Ovary (tissue), 3 donors: ENCODE data around the gene CRTC1.

Source experiments
- CTCF ChIP-seq, 3 donors: fragments of 450-650 bp in 2 of 3; fragments of 200-600 bp in 1 of 3; IDR thresholded peaks; one replicate each; pipeline versions ENCODE4 v1.5.1 to v1.8.0; 2016 to 2022; ENCODE audit warnings: antibody characterized with exemption in 3 of 3, mild to moderate bottlenecking in 1 of 3
- EP300 ChIP-seq: sonication (generic); formaldehyde crosslinking; IDR thresholded peaks from one replicate; pipeline ENCODE4 v1.6.1; 2017; ENCODE audit warnings: antibody characterized with exemption
- POLR2A ChIP-seq: fragments of 450-650 bp; IDR thresholded peaks from one replicate; pipeline ENCODE4 v1.6.1; 2017; ENCODE audit warnings: antibody characterized with exemption, mild to moderate bottlenecking, moderate library complexity
- donor health status: DM: no; HTN: no; CAD: no.

DNA sequence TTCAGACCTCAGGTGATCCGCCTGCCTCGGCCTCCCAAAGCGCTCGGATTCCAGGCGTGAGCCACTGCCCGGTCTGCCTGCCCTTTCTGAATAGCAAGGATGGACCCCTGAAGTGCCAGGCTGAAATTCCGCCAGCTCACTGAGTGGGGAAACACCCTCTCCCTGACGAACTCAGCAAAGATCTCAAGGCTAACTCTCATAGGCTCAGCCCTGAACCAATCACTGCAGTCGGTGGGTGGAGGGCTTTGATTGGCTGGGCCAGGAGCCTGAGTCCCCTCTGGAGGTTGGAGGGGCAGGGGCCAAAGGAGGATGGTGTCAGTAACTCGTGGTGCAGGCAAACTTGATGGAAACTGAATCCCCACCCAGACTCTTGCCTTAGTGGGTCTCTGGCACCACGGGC is 118.9 kb downstream of the CRTC1 start:
- no peak for TF ChIP-seq POLR2A
- TF ChIP-seq CTCF (IDR thresholded peaks at IDR 0.05), result no peak
- TF ChIP-seq EP300, result no peak
